LoVo (cell line): ENCODE results near the gene CYSRT1.
A peak's percentile ranks its signal among the peaks of the same experiment; 100 is the strongest.

Experiments used
- DNase-seq: peaks from one replicate; pipeline ENCODE4 v3.0.0-alpha.2; 2016; ENCODE audit warnings: low spot score

CYSRT1 gene

DNA sequence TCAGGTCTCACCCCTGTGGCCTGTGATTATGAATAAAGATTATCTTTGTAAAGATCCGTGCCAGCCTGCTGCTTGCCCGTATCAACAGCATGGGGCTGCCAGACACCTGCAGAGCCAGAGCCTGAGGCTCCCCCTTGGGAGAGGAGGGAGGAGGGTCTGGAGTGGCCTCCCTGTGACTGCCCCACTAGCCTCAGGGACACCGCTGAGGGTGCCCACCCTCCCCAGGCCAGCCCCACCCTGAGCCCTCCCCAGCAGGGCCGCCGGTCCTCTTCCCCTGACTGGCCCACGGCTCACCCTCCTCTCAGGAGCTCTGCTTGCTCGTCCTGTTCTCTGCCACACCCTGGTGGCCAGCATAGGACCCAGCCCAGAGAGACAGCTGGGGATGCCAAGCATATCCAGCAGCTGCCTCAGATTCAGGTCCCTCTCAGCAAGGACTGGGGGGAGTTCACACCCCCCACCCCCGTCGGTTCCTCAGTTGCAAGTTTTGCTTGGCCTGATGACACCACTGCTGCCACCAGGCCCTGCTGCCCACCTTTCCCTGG lies 34.6 kb upstream of the CYSRT1 start:
- peak; percentile 16 for DNase-seq

DNA sequence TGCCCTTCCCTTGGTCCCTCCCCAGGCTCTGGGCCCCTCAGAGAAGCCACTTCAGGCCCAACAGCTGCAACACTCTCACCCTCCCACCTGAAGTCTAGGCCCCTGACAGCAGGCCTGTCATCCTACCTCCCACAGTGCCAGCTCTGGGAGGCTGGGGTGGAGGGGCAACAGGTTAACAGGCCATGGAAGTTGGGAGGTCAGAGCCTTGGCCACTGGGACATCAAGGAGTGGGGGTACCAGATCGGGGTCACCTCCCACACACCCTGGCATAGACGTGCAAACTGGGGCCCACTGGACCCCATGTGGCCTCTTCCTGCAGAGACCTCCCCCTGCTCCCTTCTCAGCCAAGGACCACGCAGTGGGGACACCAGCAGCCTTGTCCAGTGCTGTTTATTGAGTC lies 33.7 kb upstream of the CYSRT1 start:
- DNase-seq = no peak

DNA sequence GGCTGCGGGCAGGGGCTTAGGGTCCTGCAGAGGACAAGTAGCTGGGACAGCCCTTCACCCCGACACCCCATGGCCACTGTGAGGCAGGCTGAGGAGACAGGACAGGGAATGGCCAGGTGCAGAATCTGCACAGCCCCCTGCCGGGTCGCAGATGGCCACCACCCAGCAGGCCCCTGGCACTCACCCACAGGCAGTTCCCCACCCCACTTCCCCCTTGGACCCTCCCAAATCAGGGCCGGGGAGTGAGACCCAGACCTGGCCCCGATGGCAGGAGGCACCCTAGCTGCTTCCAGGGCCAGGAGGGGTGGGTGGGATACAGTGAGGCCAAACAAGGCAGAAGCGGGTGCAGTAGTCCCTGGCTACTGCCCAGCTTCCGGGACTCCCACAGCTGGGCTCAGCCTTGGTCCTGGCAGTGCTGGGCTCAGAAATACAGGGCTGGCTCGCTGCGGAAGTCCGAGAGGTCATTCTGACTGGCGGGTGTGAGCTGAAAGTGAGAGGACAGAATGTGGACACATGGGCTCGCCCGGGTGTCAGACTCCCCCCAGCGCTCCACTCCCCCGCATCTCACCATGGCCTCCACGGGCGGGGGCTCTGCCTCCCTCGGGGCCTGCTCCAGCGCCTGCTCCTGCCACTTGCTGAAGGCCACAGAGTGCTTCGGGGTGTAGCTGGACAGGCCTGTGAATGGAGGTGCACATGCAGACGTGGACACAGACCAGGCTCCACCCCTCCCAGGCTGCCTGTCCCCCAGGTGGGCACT lies 33.1 kb upstream of the CYSRT1 start:
- no peak for DNase-seq

DNA sequence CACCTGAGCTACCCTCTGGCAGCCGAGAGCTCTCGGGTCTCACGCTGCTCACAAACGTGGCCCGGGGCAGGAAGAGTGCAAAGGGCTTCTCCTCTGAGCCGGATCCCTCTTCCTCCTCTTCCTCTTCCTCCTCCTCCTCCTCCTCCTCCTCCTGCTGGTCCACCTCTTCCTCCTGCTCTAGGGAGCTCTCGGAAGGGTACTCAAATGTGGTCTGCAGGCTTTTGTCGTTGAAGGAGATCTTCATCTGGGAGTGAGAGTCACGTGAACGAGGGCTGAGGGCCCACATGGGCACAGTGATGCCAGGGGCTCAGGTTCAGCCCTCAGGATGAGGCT lies 32.6 kb upstream of the CYSRT1 start:
- DNase-seq = no peak

DNA sequence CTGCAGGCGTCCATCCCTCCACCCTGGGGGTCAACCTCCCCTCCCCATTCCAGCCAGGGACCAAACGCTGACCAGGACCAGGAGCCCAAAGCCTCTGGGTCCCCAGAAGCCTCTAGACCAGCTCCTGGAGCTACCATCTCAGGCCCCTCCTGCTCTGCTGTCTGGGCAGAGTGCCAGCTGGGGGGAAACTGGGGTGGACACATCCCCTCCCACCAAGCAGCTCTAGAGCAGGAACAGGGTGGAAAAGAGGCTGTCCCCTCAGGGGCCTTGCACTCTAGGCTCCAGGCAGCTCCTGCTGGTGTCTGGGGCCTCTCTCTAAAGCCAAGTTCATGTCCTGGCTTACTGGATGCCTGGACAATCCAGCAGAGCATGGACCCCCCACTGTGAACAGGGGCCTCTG lies 32.1 kb upstream of the CYSRT1 start:
- no peak for DNase-seq

DNA sequence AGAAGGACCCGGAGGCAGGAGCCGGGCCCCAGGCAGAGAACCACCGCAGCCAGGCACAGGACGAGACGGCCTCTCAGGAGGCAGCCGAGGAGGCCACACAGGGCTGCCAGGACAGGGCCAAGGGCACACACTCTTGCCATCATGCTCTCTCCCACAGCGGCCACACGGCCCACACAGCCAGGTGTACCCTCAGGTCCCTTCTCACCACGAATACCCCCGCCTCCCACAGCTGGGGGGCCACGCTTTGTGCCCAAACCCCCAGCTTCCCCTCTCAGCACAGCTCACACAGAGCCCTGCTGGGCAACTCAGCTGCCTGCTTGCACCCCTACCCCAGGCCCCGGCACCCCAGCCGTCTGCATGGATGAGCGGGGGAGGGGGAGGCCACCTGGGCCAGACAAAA lies 31.2 kb upstream of the CYSRT1 start:
- DNase-seq = no peak

DNA sequence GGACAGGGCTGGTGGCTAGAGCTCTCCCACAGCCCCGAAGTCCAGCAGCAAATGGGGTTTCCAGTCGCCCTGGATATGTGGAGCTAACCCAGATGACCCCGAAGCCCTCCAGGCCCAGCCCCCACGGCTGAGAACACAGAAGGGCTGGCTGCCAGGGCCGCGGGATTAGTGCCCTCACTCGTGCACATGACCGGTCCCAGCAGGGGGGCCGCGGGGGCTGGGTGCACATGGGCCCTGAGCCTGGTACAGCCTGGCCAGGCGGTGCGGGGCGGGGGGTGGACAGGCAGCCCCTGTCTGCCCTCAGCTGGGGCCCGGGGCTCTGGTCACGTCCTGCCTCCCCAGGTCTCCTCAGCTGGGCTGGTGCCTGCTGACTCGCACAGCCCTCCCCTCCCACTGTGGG lies 30.6 kb upstream of the CYSRT1 start:
- DNase-seq = no peak

DNA sequence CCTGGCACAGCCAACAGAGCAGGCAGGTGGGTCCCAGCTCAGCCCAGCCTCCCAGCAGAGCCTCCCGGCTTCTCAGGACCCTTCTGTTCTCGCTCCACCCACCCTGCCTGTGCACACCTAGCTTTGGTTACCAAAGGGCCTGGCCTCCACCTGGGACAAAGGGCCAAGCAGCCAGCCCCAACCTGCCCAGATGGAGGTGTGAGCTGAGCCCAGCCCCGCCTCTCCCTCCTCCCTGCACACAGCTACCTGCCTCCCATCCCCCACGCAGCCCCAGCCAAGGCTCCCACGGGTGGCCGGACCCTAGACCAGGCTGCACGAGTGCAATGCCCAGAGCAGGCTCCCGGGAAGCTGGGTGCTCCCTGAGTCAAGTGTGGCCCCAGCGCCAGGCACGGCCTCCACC lies 30.1 kb upstream of the CYSRT1 start:
- no peak for DNase-seq

DNA sequence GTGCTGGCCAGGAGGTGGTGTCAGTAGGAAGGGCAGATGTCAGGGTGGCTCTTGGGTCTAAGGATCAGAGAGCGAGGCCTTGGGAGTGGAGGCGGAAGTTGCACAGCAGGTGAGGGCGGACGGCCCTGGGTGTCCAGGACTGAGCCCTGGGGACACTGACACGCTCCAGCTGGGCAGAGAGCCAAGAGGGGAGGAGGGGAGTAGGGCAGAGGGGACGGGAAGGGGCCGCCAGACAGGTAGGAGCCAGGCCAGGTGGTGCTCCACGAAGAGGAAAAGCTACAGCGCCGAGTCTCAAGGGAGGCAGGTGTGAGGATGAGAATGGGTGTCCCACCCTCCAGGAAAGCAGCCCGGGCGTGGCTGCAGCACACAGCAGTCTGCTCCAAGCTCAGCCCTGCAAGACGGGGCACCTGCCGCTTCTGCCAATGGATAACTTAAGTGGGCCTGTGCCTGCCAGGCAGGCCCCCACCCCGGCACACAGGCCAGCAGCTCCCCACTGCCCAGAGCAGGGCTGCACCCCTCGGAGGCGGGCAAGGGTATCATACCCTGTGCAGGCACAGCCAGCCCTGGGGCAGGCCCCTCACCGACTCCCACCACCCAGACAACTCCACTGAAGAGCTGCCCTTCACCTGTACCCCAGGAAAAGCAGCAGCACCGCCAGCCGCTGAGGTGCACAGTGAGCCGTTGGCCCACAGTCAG lies 29.3 kb upstream of the CYSRT1 start:
- DNase-seq = no peak

DNA sequence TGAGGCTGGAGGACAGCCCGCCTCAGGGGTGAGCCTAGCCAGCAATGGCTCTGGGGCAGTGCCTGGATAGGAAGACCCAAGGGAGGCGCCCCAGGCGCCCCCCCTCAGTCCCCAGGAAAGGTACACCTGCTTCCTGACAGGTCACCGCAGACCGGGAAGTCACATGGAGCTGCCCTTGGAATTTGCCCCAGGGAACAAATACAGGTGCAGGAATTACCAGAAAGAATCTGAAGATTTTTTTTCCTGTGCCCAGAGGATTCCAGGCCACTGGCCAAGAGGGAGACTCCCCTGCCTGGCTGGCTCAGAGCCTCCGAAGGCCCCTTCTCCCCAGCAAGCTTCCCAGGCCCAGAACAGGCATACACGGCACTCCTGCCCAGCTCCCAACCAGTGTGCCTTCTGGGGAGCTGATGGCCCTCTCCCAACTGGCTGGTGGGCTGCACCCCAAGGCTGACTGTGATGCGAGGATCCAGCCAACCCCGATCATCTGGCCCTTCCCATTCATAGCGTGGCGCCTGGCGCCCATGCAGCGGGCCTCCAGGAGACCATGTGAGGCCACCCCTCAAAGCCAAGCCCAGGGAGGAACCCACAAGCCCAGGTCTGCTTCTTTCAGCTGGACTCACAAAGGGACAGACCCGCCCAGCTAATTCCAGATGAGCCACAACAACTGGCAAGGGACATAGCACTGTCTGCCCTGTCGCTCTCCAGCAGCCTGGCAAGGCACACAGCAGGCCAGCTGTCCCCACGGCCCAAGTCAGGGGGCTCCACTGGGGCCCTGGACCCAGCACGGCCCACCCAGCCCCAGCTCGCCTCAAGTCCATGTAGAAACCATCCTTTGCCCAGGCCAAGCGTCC lies 26.7 kb upstream of the CYSRT1 start:
- DNase-seq = peak; percentile 48

DNA sequence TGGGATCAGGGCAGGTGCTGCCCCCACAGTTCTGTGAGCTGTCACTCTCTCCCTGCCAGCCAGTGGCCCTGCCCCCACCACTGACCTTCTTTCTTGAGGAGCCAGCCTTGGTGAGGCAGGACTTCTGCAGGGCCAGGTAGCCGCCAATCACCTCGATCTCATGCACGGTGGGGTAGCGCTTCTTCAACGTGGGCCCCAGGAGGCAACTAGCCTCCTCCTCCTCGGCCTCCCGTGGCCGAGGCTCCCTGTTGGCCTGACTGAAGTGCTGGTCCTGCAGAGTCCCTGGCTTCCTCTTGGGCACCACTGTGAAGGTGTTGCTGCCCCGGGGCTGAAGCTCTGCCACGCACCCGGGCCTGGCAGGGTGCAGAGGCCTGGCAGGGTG lies 26.1 kb upstream of the CYSRT1 start:
- DNase-seq = no peak

DNA sequence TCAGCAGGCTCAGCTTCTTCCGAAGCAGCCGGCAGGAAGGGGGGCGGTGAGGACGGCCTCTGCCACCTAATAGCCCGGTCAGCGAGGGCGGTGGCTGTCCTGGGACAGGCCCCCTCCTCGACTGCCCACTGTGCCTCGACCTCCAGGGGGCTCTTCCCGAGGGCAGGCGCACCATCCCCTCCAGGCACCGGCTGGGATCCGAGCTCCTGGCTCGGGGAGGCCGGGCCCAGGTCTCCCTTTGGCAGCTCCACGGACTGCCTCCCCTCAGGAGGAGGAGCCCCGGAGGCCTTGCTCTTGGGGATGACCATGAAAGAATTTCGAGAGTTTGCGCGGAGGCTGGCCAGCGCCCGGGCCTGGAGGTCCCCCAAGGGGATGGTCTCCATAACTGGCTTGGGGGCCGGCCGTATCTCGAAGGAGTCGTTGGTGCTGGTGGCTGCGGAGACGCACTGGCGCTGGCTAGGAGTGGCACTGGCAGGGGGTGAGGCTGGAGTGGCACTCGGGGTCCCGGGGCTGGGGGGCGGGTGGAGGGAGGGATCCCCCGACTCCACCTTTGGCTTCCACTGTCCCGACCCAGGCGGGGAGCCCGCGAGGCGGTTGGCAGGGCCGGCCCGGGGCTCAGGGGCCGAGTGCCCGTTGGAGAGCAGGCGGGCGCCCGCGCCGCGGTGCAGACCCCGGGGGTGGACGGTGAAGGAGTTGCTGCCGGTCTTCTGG lies 25.4 kb upstream of the CYSRT1 start:
- no peak for DNase-seq

DNA sequence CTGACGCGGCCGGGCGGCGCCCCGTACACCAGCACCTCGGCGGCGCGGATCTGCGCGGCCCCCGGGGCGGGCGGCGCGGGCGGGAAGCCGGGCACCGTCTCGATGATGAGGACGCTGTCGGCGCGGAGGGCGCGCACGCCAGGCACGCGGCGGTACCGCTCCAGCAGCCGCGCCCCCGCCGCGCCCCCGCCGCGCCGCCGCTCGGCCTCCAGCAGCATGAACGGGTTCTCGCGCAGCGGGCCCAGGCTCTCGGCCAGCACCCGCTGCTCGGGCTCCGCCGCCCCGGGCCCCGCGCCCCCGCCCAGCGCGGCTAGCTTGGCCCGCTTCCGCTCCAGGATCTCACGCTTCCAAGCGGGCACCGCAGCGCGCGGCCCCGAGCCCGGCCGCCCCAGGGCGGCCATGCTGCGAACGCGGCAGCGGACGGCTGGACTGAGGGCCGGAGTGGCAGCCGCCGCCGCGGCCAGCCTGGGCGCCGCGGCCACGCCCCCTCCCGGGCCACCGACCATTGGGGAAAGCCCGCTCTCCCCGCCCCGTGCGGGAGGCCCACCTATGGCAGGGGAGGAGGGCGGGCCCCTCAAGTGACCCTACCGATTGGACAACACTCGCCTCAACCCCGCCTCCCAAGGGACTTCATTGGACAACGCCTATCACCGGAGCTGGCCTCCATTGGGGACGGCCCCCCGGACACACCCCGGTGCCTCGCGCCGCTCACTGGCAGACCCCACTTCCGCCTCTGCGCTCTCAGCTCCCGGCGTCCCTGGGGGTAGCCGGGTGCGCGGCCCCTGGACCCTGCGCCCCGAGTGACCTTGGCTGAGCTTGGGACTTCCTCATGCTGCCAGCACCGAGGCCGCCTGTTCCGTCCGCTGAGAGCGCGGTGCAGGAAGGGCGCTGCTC lies 24.4 kb upstream of the CYSRT1 start, which contains the start of gene TPRN:
TSS of gene TPRN (minus strand) at position 431 of the 894 bp plus-strand sequence. CDS start at position 401, 30 bp downstream.
- DNase-seq = peak; percentile 98

DNA sequence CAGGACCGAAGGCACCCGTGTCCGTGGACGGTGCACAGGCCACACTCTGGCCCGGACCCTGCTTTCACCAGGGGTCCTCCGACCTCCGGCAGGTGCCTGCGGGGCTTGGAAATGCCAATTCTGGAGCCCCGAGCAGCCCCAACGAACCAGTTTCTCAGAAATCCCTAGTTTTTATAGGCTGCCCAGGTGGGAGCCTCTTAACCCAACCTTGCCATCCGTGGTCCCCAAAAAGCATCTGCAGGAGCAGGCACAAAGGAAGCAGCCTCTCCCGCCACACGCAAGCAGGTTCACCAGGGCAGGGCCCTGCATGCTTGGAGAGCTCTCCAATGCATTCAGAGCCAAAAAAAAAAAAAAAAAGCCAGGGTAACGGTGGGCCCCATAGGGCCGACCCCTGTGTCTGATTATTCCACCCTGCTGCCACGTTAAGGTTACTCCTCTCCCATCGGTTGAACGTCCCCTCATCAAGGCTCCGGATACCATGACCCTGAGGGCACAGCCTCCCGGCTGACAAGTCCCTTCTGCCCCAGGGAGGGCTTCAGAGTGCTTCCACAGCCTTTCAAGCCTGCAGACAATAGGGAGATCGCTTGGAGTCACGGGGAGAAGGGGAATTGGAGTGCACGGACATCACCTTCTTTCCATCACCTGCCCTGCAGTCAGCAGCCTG lies 23.6 kb upstream of the CYSRT1 start:
- no peak for DNase-seq

DNA sequence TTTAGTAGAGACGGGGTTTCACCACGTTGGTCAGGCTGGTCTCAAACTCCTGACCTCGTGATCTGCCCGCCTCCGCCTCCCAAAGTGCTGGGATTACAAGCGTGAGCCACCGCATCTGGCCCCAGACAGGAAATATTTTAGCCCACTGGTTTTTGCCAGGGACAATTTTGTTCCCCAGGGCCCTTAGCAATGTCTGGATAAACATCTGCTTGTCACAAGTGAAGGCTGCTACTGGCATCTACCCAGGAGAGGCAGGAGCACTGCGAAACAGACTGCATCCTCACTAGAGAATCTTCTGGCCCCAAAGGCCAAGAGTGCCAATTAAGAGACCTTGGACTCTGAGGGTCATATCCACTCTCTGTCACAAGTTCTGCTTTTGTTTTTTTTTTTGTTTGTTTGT lies 22.0 kb upstream of the CYSRT1 start:
- no peak for DNase-seq

DNA sequence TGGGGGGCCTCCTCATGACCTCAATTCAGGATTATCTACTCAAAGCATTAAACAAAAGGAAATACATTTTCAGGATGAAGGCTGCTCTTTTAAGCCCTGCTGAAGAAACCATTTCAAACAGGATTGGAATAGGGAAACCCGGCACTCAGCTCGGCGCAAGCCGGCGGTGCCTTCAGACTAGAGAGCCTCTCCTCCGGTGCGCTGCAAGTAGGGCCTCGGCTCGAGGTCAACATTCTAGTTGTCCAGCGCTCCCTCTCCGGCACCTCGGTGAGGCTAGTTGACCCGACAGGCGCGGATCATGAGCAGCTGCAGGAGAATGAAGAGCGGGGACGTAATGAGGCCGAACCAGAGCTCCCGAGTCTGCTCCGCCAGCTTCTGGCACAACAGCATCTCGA lies 20.2 kb upstream of the CYSRT1 start:
- DNase-seq = no peak

DNA sequence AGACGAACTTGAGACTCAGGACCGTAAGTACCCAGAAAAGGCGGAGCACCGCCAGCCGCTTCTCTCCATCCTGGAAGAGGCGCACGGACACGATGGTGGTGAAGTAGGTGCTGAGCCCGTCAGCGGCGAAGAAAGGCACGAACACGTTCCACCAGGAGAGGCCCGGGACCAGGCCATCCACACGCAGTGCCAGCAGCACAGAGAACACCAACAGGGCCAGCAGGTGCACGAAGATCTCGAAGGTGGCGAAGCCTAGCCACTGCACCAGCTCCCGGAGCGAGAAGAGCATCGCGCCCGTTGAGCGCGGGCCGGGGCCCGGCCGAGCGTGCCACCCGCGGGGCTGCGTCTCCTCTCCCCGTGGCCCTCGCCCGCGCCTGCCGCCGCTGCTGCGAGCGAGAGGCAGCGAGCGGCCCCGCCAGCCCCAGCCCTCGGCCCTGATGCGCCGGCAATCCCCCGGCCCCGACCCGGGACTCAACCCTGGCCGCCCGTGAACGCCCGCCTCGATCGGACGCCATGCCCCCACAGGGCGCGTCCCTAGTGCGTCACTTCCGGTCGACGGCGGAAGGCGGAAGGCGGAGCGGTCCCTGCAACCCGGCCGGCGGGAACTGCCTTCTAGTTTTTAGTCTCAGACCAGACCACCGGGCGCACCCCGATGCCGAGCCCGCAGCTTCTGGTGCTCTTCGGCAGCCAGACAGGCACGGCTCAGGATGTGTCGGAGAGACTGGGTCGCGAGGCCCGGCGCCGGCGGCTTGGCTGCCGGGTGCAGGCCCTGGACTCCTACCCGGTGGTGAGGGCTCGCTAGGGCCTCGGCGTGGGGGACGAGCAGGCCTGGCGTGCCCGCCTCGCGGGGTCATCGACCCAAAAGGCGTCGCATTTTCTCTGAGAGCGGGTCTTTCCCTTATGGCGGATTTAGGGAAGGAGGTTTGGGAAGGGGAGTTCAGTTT lies 19.6 kb upstream of the CYSRT1 start, which contains the start of the genes NDOR1 and TMEM203:
TSS of gene NDOR1 (plus strand) at position 575 of the 944 bp plus-strand sequence. CDS start at position 653, 78 bp downstream.
TSS of gene TMEM203 (minus strand) at position 523 of the 944 bp plus-strand sequence. CDS start at position 289, 234 bp downstream.
- peak; percentile 87 for DNase-seq

DNA sequence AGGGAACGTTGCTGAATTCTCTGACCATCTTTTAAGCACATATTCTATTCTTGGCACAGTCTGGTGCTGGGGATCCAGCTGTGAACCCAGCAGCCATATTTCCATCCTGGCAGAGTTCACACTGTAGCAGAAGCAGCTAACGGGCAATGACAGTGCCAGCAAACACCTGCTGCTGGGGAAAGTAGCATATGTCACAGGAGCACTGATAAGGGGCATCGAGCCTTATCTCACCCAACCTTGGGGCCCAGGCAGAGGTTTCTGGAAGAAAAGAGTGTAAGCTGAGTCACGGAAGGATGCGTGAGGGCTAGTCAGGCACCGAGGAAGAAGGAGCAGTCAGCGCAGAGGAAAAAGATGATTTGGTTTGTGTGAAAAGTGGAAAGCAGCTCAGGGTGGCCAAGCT lies 18.4 kb upstream of the CYSRT1 start:
- no peak for DNase-seq

DNA sequence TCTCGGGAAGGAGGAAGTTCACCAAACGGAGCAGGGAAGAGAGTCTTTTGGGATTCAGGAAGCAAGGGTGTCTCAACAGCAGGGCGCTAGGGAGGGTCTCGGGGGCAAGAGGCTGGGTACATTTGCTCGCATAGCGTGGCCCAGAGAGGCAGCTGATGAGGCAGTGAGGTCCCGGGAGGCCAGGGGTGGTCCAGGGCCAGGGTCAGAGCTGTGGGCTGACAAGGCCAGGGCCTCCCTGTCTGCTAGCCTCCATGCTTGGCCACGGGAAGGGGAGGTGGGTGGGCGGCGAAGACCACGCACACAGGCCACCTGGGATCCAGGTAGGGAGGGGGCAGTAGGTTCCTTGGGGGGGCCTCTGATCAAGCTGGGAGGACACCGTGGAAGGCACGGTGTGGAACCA lies 13.4 kb upstream of the CYSRT1 start:
- DNase-seq = no peak
